Activated T-helper 1 cell treated with Interleukin-2 at 50 U/mL for 16 hours (primary cell): ENCODE measurements around the gene ANXA10.
"Not testable (repeated sequence)": the region's sequence is repeated elsewhere in the genome, so short reads cannot be mapped to it uniquely, and the experiment has no call there.

Source experiments
- DNase-seq: peaks from one replicate; pipeline ENCODE4 v3.0.0-alpha.2; 2020; ENCODE audit warnings: low read depth

Gene ANXA10

GRCh38 chr4:168092176-168092712 is at the start of gene ANXA10:
Gene ANXA10 (plus strand): TSS chr4:168092537. CDS start chr4:168092701, 164 bp downstream.
- DNase-seq = no peak

- DNase-seq = no peak
Observed at GRCh38 chr4:168045354-168045753, 47.0 kb upstream of the ANXA10 start.

GRCh38 chr4:168050002-168050401 is 42.3 kb upstream of the ANXA10 start:
- DNase-seq = no peak

GRCh38 chr4:168051526-168051925 is 40.8 kb upstream of the ANXA10 start:
- no peak for DNase-seq

GRCh38 chr4:168057412-168057811 is 34.9 kb upstream of the ANXA10 start:
- DNase-seq = no peak

DNA sequence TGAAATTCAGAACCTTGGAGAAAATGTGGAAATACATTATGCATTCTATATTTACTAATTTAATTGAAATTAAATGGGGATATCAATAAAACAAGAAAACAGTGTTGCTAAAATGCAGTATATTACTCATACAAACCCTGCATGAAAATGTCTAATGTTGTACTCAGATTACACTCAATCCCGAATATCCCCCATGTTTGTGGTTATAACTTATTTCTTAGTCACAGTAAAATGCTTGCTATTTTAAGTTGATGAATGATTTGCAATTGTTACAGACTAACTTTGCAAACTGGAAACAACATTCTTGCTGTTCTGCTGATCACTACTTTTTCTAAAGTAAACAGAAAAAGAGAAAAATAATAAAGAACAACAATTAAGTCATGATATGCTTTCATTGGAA is 33.1 kb upstream of the ANXA10 start:
- no peak for DNase-seq

DNA sequence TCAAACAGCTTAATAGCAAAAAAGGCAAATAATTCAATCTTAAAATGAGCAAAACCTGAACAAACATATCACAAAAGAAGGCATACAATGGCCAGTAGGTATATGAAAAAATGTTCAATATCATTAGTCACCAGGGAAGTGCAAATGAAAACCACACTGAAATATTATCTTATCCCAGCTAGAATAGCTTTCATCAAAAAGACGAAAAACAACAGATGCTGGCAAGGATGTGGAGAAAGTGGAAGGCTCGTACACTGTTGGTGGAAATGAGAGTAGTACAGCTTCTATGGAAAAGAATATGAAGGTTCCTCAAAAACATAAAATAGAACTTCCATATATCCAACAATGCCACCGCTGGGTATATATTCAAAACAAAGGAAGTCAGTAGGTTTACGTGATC is 29.3 kb upstream of the ANXA10 start:
- no peak for DNase-seq

- DNase-seq = no peak
Observed at GRCh38 chr4:168070903-168071302, 21.4 kb upstream of the ANXA10 start.

DNA sequence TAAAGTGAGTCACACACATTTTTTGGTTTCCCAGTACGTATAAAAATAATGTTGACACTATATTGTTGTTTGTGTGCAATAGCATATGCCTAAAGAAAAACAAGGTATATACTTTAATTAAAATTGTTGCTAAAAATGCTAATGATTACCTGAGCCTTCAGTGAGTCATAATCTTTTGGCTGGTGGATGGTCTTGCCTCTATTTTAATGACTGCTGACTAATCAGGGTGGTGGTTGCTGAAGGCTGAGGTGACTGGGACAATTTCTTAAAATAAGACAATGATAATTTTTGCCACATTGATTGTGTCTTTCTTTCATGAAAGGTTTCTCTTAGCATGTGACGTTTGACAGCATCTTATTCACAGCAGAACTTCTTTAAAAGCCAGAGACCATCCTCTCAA is 21.0 kb upstream of the ANXA10 start:
- DNase-seq = no peak

- DNase-seq = no peak
Observed at GRCh38 chr4:168074861-168075260, 17.5 kb upstream of the ANXA10 start.

GRCh38 chr4:168076989-168077725 is 15.2 kb upstream of the ANXA10 start:
- DNase-seq = no peak

- DNase-seq = no peak
Observed at GRCh38 chr4:168077726-168078239, 14.6 kb upstream of the ANXA10 start.

- DNase-seq = no peak
Observed at GRCh38 chr4:168082379-168082778, 10.0 kb upstream of the ANXA10 start.

- no peak for DNase-seq
Observed at GRCh38 chr4:168095776-168096406, 3.6 kb downstream of the ANXA10 start.

DNA sequence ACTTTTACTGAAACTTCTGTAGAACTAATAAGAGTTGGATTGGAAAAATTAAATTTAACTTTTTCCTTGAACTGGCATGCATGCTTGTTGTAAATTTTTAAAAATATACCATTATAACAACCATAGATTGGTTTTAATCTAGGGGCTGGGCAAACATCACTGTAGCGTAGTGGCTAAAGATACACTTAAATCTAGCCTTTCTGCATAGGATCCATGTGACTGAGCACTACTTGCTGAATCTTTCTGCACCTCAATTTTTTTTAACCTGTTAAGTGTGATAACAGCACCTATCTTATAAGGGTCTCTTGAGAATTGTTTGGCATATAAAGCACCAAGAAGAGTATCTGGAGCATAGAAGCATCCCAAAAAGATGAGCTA is 4.1 kb downstream of the ANXA10 start:
- no peak for DNase-seq

DNA sequence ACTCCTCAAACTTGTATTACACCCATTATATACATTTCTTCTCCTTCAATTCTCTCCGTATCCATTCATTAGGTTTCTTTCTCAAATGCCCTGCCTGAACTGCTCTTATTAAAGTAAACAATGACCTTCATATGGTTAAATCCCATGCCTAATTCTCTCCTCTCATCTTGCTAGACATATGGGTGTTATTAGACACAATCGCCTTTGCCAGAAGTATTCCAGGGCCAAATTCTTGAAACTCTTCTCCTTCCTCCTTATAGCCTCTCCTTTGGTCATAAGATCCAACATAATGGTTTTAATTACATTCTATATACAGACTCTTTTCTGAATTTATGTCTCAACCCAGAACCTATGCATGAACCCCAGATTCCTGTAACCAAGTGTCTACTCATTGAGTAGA is 4.8 kb downstream of the ANXA10 start:
- DNase-seq = no peak

DNA sequence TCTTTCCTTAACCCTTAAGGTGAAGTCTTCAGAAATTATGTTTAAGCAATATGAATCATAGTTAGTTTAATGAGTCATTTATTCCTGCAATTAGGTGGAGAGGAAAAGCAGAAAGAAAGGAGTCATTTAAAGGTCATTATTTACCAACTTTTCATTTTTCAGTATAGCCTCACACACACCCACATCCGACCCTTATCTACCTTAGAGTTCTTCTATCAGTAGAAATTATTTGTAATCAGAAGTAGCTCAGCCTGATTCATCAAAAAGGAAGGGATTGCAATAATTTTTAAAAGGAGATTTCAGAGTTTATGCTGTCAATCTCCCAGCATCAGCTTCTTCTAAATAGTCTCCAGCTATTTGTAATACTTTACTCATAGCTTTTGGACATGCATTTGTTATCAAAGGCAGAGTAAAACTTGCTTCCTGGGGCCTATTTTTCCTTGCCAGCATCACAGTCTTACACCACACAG is 5.9 kb downstream of the ANXA10 start:
- DNase-seq = no peak

DNA sequence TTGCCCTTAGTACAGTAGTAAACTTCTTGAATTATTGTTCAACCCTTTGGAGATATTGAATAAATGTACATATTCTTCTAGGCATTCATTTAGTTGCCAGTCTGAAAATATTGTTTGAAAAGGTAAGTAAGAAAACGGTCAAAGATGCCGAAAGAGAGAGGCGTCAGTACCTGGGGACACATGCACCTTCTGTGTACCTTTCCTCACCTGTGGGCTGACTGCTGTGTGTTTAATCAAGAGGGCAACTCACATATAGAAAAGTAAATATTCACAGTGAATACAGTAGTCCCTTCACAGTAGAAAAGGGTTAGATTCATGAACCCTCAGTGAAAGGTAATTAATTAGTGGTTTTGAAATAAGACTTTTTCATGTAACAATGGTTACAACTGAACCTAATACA is 6.9 kb downstream of the ANXA10 start:
- no peak for DNase-seq

- no peak for DNase-seq
Observed at GRCh38 chr4:168101026-168101425, 8.7 kb downstream of the ANXA10 start.

- no peak for DNase-seq
Observed at GRCh38 chr4:168102403-168102802, 10.1 kb downstream of the ANXA10 start.

DNA sequence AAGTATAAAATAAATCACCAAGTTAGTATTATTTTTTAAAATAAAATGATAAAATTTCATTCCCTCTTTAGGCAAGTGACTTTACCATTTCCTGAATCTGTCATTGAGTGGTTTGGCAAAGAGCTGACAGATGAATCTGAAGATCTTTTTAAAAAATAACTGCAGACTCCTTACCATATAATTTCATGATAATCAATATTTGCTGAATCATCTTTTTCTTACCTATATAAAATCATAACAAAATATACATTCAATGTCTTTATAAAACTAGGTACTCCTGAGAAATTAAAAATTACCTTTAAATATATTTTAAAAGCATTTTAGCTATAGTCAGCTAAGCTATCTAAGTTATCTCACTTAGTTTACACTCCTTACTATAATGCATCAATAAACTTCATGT is 17.2 kb downstream of the ANXA10 start:
- no peak for DNase-seq

GRCh38 chr4:168113059-168113458 is 20.7 kb downstream of the ANXA10 start:
- not testable (repeated sequence) for DNase-seq

DNA sequence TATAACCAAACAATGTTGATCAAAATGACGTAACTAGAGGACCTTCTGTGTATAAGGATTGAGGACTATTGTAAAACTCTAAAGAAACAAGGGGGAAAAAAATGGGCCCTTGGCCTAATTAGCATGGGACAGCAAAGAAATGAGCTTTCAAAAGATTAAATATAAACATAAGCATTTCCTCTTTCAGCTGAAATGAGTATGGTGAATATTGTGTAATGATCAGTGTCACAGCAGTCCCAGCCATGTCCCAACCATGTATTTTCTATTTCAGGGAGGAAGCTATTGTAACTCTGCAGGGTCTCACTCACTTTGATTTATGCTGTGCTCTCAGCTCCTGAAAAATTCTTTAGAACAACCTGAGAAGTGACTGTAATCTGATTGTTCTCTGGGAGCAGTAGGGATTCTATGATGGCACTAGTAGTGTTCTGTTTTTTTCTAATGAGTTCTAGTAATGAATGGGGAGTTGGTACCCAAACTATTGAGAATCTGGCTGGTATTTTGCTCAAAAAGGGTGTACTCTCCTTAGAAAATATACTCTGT is 25.8 kb downstream of the ANXA10 start:
- DNase-seq = no peak
